NCI-H345 treated with DMSO at 0.1 percent for 48 hours (cell line): ENCODE results near the gene PIGQ.

ENCODE experiments used
- DNase-seq: peaks from one replicate; lab custom pipeline; 2025; ENCODE audit not compliant: unreplicated experiment; lab: John Stamatoyannopoulos, UW

The PIGQ gene

GRCh38 chr16:625977-626765, 56.4 kb downstream of the PIGQ start:
- no peak for DNase-seq

DNA sequence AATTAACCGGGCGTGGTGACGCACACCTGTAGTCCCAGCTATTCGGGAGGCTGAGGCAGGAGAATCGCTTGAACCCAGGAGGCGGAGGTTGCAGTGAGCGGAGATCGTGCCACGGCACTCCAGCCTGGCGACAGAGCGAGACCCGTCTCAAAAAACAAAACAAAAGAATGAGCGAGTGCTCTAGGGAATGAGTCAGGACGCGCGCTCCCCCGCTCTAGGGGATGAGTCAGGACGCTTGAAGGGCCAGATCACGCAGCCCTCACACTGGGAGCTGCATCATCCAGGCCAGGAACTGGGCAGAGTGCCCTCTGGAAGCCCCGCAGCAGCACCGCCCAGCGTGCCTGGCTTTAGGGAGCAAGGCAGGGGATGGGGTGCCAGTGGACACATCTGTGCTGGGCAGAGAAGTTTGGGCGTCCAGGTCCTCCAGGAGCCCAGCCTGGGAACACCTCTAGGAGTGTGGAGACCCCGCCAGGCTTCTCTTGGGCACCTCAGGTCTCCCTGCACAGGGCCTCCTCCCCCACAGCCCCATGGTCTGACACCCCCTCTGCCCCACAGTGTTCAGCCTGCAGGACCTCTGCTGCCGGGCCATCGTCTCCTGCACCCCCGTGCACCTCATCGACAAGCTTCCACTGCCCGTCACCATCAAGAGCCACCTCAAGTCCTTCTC, 57.2 kb downstream of the PIGQ start:
- DNase-seq, result no peak

GRCh38 chr16:627454-628239, 57.9 kb downstream of the PIGQ start:
- no peak for DNase-seq

GRCh38 chr16:628321-629061, 58.7 kb downstream of the PIGQ start:
- DNase-seq, result no peak

- DNase-seq, result no peak
Observed at GRCh38 chr16:629185-629832, 59.5 kb downstream of the PIGQ start.

- DNase-seq, result no peak
Observed at GRCh38 chr16:629833-630248, 60.1 kb downstream of the PIGQ start.

GRCh38 chr16:630249-630814, 60.6 kb downstream of the PIGQ start:
- DNase-seq, result no peak

GRCh38 chr16:630815-631405, 61.1 kb downstream of the PIGQ start, which contains the start of gene WFIKKN1:
Gene WFIKKN1 (plus strand): TSS chr16:630985. CDS start chr16:631254, 269 bp downstream.
- DNase-seq, result no peak

- DNase-seq, result no peak
Observed at GRCh38 chr16:631808-632358, 62.1 kb downstream of the PIGQ start.

GRCh38 chr16:632486-633335, 62.9 kb downstream of the PIGQ start:
- no peak for DNase-seq

DNA sequence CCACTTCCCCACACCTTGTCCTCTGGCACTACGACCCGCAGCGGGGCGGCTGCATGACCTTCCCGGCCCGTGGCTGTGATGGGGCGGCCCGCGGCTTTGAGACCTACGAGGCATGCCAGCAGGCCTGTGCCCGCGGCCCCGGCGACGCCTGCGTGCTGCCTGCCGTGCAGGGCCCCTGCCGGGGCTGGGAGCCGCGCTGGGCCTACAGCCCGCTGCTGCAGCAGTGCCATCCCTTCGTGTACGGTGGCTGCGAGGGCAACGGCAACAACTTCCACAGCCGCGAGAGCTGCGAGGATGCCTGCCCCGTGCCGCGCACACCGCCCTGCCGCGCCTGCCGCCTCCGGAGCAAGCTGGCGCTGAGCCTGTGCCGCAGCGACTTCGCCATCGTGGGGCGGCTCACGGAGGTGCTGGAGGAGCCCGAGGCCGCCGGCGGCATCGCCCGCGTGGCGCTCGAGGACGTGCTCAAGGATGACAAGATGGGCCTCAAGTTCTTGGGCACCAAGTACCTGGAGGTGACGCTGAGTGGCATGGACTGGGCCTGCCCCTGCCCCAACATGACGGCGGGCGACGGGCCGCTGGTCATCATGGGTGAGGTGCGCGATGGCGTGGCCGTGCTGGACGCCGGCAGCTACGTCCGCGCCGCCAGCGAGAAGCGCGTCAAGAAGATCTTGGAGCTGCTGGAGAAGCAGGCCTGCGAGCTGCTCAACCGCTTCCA, 63.7 kb downstream of the PIGQ start:
- DNase-seq, result no peak
